GM19238 (cell line): Measurements from ENCODE around the gene NBPF26.
"Not testable (repeated sequence)": the region's sequence is repeated elsewhere in the genome, so short reads cannot be mapped to it uniquely, and the experiment has no call there.

Experiments used
- DNase-seq: peaks from one replicate; pipeline ENCODE4 v3.0.0; 2011; ENCODE audit warnings: low spot score; ENCODE audit not compliant: insufficient read length

NBPF26 gene

DNA sequence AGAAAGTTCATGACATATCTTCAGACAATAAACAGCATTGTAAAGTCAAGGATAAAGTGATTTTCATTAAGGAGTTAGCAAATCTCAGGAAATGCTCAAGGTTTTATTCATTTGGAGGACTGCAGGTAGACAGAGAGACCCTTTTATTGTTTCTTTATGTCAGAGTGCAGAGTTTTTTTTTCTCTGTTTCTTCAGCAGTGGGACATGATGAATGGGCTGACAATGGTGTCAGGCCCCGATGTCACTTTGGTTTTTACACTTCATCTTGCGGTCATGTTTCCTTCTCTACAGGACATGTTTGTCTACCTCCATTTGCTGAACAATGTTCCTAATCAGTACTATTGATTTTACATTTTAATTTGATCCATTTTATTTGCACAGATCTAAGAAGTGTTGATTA, 134.4 kb downstream of the NBPF26 start:
- DNase-seq = not testable (repeated sequence)

DNA sequence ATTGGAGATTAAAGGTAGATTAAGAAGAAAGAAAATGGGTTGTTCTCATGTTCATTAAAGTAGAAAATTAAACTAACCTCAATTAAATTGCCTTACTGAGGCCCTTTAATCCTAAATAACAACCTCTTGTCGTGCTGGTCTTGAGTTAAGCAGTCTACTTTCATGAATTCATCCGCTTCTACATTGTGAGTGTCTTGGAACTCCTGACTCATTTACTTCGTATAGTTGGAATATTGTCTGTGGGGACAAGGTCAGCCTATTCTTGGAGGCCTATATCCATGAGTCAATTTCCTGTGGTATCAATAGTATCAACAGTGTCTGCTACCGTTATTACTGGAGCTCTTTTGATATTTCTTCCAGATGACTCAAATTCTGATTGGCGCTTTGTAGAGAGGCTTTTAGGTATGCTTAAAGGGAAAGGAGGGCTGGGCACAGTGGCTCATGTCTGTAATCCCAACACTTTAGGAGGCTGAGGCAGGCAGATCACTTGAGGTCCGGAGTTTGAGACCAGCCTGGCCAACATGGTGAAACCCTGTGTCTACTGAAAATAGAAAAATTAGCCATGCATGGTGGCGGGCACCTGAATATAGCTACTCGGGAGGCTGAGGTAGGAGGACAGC, 136.0 kb downstream of the NBPF26 start:
- not testable (repeated sequence) for DNase-seq

DNA sequence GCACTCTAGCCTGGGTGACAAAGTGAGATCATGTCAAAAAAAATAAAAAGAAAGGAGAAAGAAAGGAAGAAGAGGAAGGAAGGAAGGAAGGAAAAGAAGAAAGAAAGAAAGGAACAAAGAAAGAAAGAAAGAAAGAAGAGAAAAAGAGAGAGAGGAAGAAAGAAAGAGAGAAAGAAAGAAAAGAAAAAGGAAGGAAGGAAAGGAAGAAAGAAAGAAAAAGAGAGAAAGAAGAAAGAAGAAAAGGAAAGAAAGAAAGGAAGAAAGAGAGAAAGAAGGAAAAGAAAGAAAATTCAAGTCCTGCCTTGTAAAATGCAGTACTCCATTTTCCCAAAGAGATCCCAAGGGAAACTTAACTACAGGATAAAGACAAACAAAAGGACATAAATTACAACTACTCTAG, 154.5 kb downstream of the NBPF26 start:
- DNase-seq = not testable (repeated sequence)

DNA sequence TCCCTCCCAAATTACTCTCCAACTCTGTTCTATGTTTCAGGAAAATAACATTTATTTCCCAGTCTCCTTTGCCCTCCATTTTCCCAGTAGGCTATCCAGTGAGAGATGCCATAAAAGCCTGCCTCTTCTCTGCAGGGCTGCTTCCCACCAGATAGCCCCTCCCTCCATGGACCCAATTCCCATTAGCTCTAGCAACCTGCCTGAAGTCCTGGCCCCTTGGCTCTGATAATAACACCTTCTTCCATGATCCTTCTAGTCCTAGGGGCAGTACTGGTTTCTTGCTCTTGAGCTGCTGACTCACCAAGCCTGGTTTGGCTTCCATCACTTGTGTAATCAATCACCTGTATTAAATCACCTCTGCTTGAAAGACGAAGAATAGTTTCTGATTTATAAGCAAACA, 156.3 kb downstream of the NBPF26 start:
- DNase-seq = not testable (repeated sequence)

DNA sequence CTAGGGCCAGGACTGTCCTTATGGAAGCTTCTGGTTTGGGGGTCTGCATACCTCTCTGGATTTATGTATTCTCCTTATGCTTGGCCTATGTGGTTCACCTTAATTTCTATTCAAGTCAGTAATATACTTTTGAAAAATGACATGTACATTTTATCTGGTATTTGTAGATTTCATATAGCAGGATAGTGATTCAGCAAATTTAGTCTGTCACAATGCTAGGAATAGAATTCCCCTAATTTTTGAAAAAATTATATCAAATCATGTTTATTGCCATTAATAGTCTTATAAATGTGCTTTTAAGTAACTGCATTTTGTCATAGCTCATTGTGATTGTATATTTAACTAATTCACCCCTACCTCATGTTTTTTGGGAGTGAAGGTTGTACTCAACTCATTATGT, 158.2 kb downstream of the NBPF26 start:
- DNase-seq = not testable (repeated sequence)
